NCI-H1417 (cell line): ENCODE results near the gene OR8G5.

Source experiments
- DNase-seq, 3 experiments: peaks; one replicate each; lab custom pipeline; 2025; lab: John Stamatoyannopoulos, UW

OR8G5 gene

DNA sequence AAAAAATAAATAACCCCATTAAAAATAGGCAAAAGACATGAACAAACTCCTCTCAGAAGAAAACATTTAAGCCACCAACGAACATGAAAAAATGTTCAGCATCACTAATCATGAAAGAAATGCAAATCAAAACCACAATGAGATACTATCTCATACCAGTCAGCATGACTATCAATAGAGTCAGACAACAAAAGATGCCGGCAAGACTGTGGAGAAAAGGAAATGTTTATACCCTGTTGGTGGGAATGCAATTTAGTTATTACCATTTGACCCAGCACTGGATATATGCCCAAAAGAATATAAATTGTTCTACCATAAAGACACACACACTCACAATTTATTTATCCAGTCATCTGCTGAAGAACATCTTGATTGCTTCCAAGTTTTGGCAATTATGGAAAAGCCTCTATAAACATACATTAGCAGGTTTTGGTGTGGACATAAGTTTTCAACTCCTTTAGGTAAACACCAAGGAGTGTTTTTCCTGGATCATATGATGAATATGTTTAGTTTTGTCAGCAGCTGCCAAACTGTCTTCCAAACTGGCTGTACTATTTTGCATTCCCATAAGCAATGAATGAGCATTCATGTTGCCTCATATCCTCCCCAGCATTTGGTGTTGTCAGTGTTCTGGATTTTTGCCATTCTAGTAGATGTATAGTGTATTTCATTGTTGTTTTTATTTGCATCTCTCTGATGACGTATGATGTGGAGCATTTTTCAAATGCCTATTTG, 29.6 kb downstream of the OR8G5 start:
- no peak for DNase-seq

DNA sequence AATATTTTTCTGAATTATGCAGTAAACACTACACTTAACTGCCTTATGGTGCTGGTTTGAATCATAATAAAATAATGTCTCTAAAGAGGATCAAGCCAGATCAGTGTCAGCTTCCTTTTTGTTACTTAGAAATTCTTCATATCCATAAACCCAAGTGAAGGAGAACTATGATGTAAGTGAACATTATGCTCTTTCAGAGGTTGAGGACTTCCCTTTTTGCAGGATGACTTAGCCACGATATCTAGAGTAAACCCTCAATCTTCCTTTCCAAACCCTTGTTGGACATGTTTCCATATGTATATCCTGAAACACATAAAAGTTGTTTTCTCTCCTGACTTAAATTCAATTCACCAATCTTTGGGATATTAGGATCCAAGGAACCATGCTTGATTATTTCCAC, 38.5 kb downstream of the OR8G5 start:
- no peak for DNase-seq

DNA sequence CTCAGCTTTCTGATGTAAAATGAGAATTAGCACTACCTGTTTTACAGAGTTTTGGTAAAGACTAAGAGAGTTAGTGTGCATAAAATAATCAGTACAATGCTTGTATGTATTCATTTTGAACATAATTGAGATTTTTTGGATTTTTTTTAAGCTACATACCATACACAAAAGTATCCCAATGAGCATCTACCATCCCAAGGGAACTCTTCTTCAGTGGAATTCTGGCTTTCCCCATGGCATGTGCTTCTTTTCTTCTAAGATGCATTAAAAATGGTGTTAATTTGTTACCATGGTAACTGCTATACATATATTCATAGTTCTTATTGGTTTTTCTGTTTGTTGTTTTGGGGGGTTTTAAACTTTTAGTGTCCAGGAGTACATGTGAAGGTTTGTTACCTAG, 39.8 kb downstream of the OR8G5 start:
- no peak for DNase-seq

DNA sequence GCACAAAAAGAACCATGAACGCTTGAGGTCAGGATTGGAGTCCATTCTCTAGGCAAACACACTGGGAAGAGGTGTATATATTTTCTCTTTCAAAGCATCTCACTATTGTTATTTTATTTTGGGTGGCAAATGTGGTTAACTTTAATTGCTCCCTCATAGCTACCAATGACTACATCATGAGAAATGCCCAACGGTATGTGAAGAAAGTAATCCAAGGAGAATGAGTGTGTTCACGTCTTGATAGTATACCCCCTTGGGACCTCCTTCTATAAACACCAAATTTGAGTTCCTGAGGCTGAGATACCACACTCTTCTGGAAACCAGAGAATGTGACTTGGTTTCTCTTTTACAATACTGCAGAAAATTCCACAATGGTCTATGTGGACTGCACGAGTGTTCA, 41.7 kb downstream of the OR8G5 start:
- no peak for DNase-seq

DNA sequence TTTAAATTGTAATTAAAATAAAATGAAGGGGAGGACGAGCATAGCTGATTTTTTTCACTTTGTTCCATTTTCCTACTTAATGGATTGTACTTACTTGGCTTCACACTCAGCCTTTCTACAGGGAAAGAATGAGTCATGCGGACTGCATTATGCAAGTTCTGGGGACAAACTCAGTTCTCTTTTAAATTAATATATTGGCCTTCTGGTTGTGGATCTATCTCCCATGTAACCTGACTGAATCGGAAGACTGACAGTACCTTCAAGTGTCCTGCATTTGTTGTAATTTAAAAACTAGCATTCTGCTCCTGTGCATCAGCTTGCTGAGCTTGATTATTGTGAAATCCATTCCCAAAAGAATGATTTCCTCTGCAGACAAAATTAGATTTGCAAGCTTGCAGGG, 45.4 kb downstream of the OR8G5 start:
- DNase-seq: no peak

DNA sequence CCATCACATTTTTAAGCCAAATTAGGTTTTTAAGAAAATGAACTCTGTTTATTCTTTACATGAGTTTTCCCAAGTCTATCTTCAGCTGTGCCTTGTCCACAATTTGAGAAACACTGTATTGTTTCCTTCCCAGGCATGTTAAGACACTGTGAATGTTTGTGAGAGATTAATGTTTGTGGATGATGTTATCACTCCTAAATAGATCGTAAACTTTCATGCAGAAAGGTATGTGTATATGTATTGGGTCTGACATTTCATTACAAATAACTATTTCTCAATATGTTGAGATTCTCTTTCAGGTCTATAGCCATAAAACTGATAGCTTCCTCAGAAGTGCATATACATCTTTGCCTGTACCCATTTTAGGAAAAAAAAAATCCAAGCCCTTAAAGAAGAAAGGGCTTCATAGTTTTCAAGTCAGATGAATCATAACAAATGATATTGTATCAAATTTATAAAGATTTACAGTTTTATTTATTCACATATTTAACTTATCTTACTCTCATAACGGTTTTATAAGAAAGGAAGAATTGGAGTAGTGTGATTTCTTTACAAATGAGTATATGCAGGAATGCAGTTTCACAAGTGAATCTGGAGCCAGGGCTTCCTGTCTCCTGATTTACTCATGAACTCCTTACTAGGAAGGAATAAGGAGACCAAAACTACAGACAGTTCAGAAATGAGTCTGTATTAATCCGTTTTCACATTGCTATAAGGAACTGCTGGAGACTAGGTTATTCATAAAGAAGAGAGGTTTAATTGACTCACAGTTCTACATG, 46.4 kb downstream of the OR8G5 start:
- no peak for DNase-seq

DNA sequence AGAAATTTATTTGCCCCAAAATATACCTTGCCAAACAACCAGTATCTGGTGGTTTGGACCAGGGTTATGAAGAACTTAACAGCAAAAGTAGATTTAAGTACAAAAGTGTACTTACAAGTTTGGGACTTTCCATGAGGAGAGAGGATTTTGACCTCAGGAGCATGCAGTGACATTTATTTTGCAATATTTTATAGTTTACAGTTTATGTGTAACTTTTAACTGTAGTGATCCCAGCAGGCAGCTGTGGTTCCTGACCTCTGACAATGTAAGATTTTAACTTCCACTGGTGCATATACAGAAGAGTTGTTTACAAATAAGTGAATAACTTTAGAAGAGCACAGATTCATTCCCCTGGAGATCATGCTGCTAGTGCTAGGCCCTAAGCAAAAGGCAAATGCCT, 50.9 kb downstream of the OR8G5 start:
- DNase-seq: no peak

DNA sequence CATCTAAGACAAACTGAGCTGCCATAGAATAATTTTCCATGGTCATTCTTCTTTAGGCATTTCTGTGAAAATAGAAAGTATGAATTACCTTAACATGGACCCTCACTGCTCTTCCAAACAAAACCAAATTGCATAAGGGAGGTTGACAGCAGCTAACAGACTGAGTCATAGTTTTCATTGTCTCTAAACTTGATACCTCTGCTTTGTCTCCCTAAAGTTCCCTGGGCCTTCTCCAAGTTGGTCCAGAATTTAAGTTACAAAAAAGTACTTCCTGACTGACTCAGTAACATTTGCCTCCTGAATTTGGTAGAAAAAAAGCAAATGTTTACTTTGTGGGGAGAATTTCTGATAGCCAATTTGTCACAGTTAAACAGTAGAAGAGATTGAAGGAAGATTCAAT, 54.5 kb downstream of the OR8G5 start:
- DNase-seq: no peak

DNA sequence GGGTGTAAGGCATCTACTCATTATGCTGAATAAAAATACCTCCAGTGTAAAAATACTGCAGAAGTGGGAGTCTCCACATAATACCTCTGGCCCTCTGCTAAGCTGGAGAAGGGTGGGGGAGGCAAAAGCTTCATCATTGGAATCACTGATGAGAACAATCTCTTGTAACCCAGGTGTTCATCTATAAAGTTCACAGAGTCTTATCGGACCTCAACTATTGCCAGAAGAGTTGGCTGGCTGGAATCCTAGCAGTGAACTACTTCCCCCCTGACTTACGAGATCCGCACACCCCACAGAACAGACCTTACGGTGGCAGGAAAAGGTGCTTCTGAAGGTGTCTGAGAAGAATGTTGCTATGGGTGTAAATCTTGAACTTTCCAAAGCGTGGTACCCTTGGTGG, 55.1 kb downstream of the OR8G5 start:
- DNase-seq: no peak

DNA sequence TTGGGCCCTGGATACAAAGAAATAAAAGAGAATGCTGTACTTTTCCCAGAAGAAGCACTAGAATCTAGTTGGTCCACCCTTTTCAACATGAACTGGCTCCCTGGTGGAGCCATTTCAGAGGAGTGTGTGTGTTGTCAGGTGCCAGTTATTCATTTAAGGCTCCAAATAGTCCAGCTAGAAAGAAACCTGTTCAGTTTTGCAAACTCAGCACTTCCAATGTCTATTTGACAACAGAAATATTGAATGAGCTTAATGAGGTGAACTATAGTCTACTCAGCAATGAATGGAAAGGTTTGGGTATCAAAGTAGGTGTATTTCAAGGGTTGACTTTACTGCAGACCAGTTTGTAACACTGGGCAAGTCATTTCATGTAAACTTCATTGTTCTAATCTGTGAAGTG, 55.5 kb downstream of the OR8G5 start:
- DNase-seq: no peak

DNA sequence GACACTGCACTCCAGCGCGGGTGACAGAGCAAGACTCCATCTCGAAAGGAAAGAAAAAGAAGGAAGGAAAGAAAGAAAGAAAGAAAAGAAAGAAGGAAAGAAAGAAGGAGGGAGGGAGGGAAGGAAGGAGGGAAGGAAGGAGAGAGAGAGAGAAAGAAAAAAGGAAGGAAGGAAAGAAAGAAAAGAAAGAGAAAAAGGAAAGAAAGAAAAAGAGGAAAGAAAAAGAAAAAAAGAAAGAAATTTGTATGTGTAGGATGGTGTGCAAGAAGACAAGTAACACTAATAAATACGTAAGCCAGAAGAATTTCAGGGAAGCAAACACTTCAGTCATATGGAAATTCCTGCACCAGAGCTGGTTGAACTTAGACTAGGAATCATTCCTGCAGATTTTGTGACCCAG, 57.0 kb downstream of the OR8G5 start:
- no peak for DNase-seq

DNA sequence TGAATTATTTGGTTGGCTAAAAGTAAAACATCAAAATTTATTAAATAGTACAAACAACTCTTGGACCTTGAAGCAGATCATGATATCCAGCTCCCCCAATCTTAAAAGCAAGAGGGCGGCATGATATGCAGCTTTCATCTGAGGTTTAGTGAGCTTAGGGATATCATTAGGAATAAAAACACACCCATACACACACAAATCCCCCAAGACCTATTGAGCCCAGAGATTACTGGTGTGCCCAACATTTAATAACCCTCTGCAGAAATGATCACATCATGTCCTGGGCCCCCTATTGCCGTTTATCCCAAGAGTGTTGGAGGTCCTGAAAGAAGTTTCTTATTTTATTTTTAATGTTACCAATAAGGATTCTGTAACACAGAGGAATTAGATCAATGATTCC, 57.7 kb downstream of the OR8G5 start, which contains the start of gene OR8D1:
Gene OR8D1 (minus strand): TSS at position 101 of the 400 bp plus-strand sequence. CDS start 3,183 bp downstream, outside the sequence.
- DNase-seq: no peak

DNA sequence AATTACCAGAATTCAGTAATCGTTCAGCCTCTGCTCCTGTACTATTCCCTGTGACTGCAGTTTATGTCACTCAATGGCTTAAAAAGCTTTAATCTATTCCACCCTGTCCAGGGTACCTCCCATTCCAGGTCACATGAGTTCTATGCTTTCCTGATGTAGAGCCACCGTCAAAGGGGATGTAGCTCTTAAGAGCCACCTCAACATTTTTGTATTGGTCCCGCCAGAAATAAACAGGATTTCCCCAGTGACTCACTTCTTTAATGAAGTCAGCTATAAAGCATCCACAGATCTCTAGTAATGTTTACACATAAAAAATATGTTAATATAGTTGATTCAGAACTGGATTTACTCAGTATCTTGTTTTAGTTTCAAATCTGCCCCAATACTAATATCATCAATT, 58.9 kb downstream of the OR8G5 start:
- no peak for DNase-seq
